Lung (tissue), 12 donors: ENCODE data around the gene NRCAM. TPM values are rescaled to one million over a fixed set of nuclear protein-coding genes. Genes with fewer than 3 reads are reported as not detected.

Experiments
- ATAC-seq: fragments of 200-7000 bp; cut with Tn5 transposase; one replicate; pipeline ENCODE4 v1.9.1; 2020; ENCODE audit warnings: moderate number of reproducible peaks; ENCODE audit not compliant: insufficient read depth, low FRiP score
- DNase-seq, 3 donors: peaks; one replicate each; pipeline ENCODE4 v3.0.0-alpha.2; 2013 to 2017
- H3K27ac ChIP-seq, 2 donors: one replicate each; pipeline ENCODE4 v1.5.1; 2013; ENCODE audit warnings: mild to moderate bottlenecking in 2 of 2, moderate library complexity in 2 of 2, control low read depth in 1 of 2, inconsistent platforms in 1 of 2, low read depth in 1 of 2, low read length in 1 of 2
- H3K27me3 ChIP-seq, 3 donors: one replicate each; pipeline ENCODE4 v1.5.1; 2013; ENCODE audit warnings: low read length in 2 of 3; ENCODE audit not compliant: control insufficient read depth in 3 of 3, insufficient read depth in 3 of 3
- H3K36me3 ChIP-seq, 4 donors: one replicate each; pipeline ENCODE4 v1.5.1; 2013; ENCODE audit warnings: low read length in 4 of 4, mild to moderate bottlenecking in 1 of 4, moderate library complexity in 1 of 4; ENCODE audit not compliant: control insufficient read depth in 4 of 4, insufficient read depth in 4 of 4
- H3K4me1 ChIP-seq, 5 donors: one replicate each; pipeline ENCODE4 v1.5.1; 2013; ENCODE audit warnings: low read length in 5 of 5, mild to moderate bottlenecking in 2 of 5, moderate library complexity in 1 of 5; ENCODE audit not compliant: control insufficient read depth in 5 of 5, insufficient read depth in 5 of 5
- H3K4me3 ChIP-seq: one replicate; pipeline ENCODE4 v1.5.1; 2013; ENCODE audit warnings: mild to moderate bottlenecking, control low read depth, moderate library complexity
- H3K9ac ChIP-seq, 2 donors: one replicate each; pipeline ENCODE4 v1.5.1; 2013; ENCODE audit warnings: low read length in 2 of 2, control low read depth in 1 of 2; ENCODE audit not compliant: insufficient read depth in 1 of 2
- H3K9me3 ChIP-seq, 4 donors: one replicate each; pipeline ENCODE4 v1.5.1; 2013; ENCODE audit warnings: low read length in 3 of 4, mild to moderate bottlenecking in 1 of 4, moderate library complexity in 1 of 4; ENCODE audit not compliant: control insufficient read depth in 4 of 4, insufficient read depth in 3 of 4
- CTCF ChIP-seq: IDR thresholded peaks from 2 replicates; pipeline ENCODE4 v1.5.1; 2012; ENCODE audit warnings: mild to moderate bottlenecking; ENCODE audit errors: control extremely low read depth, extremely low read depth
- WGBS, 2 donors: extraction: QIAGEN DNeasy Blood & Tissue Kit; methylation state at CpG; one replicate each; pipeline ENCODE4 v1.1.7; 2013; 5-methylcytosine and 5-hydroxymethylcytosine counted together
- polyA plus RNA-seq, 2 donors: library from polyadenylated mRNA; stranded (reverse); fragments of 200-250 nt; gene quantifications; one replicate each; pipeline ENCODE4 v1.2.1, GENCODE V29; 2013
- total RNA-seq, 2 donors: library from RNA; depleted of rRNA in 1 of 2; stranded (reverse); fragments of >200 nt in 1 of 2; gene quantifications; one replicate each; pipeline ENCODE4 v1.2.1, GENCODE V29; 2014 to 2021
- donor health status: control.
- donor health status: control.
- donor health status: Bipolar disorder and iron deficiency.
- donor health status: healthy.
- donor health status: DM: yes; HTN: yes; CAD: no.

Gene NRCAM
- total and polyA plus RNA-seq, 4 donors, result 2.5 to 32.4 (median 11.0) TPM

GRCh38 chr7:108488768-108489538 is 32.7 kb upstream of the NRCAM start:
- H3K27me3 ChIP-seq, result no peaks in the 10 kb centered on the region
- H3K4me1 ChIP-seq, result peaks cover 0 to 15% (median 0%) of the 10 kb centered on the region in 5 donors
- WGBS, 2 donors, result 63 to 74% methylated on average over 4 of the region's 4 CpGs
- ATAC-seq (no peak), DNase-seq (no peak)
- H3K36me3 ChIP-seq, result peaks cover 0 to 7% (median 4%) of the 10 kb centered on the region in 4 donors
- H3K9me3 ChIP-seq, result no peaks in the 10 kb centered on the region
- H3K9ac ChIP-seq, result no peak overlapping the region
- H3K27ac ChIP-seq, result no peak overlapping the region
- TF ChIP-seq CTCF, result no peak
- H3K4me3 ChIP-seq, result no peak overlapping the region

- Histone ChIP-seq H3K9me3 (no peaks in the 10 kb centered on the region), H3K4me3 (no peak overlapping the region), H3K27ac (no peak overlapping the region), H3K27me3 (no peaks in the 10 kb centered on the region), H3K4me1 (peaks cover 0 to 15% (median 0%) of the 10 kb centered on the region in 5 donors), H3K36me3 (peaks cover 0 to 7% (median 4%) of the 10 kb centered on the region in 4 donors), H3K9ac (no peak overlapping the region)
- ATAC-seq (no peak), DNase-seq (peak; percentile 19 to 59 (median 59))
- no peak for TF ChIP-seq CTCF
Measured at GRCh38 chr7:108487646-108488045, 31.4 kb upstream of the NRCAM start.

GRCh38 chr7:108486291-108486966 is 30.2 kb upstream of the NRCAM start:
- 89 to 95% methylated on average over 5 of the region's 5 CpGs for WGBS, 2 donors
- Histone ChIP-seq H3K9me3 (no peaks in the 10 kb centered on the region), H3K36me3 (peaks cover 0 to 7% (median 2%) of the 10 kb centered on the region in 4 donors), H3K27ac (no peak overlapping the region), H3K4me1 (peaks cover 0 to 15% (median 0%) of the 10 kb centered on the region in 5 donors), H3K27me3 (no peaks in the 10 kb centered on the region), H3K9ac (no peak overlapping the region), H3K4me3 (no peak overlapping the region)
- DNase-seq, result no peak
- ATAC-seq, result no peak
- no peak for TF ChIP-seq CTCF
